Mesendoderm (in vitro differentiated cells): Measurements from ENCODE around the gene SPNS3.

Source experiments
- DNase-seq: peaks from one replicate; pipeline ENCODE4 v3.0.0; 2013
- H2AK5ac ChIP-seq: 2 replicates; pipeline ENCODE4 v1.6.1; 2013; ENCODE audit warnings: low read length, inconsistent platforms
- H2BK120ac ChIP-seq: 2 replicates; pipeline ENCODE4 v1.6.1; 2013; ENCODE audit warnings: low read depth, mild to moderate bottlenecking, low read length, moderate library complexity, mixed read lengths
- H2BK15ac ChIP-seq: replicated peaks from 2 replicates; pipeline ENCODE4 v1.6.1; 2013; ENCODE audit warnings: low read depth, mild to moderate bottlenecking, moderate library complexity
- H2BK5ac ChIP-seq: 2 replicates; pipeline ENCODE4 v1.6.1; 2013; ENCODE audit warnings: low read length, inconsistent platforms
- H3K18ac ChIP-seq: 2 replicates; pipeline ENCODE4 v1.6.1; 2013; ENCODE audit warnings: mild to moderate bottlenecking, low read length, mixed read lengths
- H3K23ac ChIP-seq: one replicate; pipeline ENCODE4 v1.6.1; 2013; ENCODE audit warnings: low read length
- H3K27ac ChIP-seq: 2 replicates; pipeline ENCODE4 v1.5.1; 2013; ENCODE audit warnings: low read depth, mild to moderate bottlenecking, inconsistent platforms, low read length, moderate library complexity
- H3K27me3 ChIP-seq: 2 replicates; pipeline ENCODE4 v1.6.1; 2013; ENCODE audit warnings: low read length, control low read depth, mild to moderate bottlenecking, inconsistent platforms; ENCODE audit not compliant: insufficient read depth, poor library complexity
- H3K36me3 ChIP-seq: 2 replicates; pipeline ENCODE4 v1.6.1; 2013; ENCODE audit warnings: low read length, inconsistent platforms; ENCODE audit not compliant: control insufficient read depth, insufficient read depth
- H3K4ac ChIP-seq: one replicate; pipeline ENCODE4 v1.6.1; 2013; ENCODE audit warnings: low read depth, mild to moderate bottlenecking, low read length, moderate library complexity
- H3K4me1 ChIP-seq: 2 replicates; pipeline ENCODE4 v1.6.1; 2013; ENCODE audit warnings: low read depth, low read length, inconsistent platforms; ENCODE audit not compliant: control insufficient read depth
- H3K4me2 ChIP-seq: 2 replicates; pipeline ENCODE4 v1.6.1; 2013; ENCODE audit warnings: low read length
- H3K4me3 ChIP-seq: 2 replicates; pipeline ENCODE4 v1.5.1; 2013; ENCODE audit warnings: mild to moderate bottlenecking, low read length
- H3K56ac ChIP-seq: one replicate; pipeline ENCODE4 v1.6.1; 2013; ENCODE audit warnings: low read length
- H3K79me1 ChIP-seq: 2 replicates; pipeline ENCODE4 v1.6.1; 2013; ENCODE audit warnings: low read length, inconsistent platforms
- H3K79me2 ChIP-seq: 2 replicates; pipeline ENCODE4 v1.6.1; 2013; ENCODE audit warnings: mild to moderate bottlenecking, low read length; ENCODE audit not compliant: control insufficient read depth, insufficient read depth
- H3K9ac ChIP-seq: 2 replicates; pipeline ENCODE4 v1.6.1; 2013; ENCODE audit warnings: low read length, inconsistent platforms
- H4K5ac ChIP-seq: one replicate; pipeline ENCODE4 v1.6.1; 2013; ENCODE audit warnings: low read length
- H4K8ac ChIP-seq: one replicate; pipeline ENCODE4 v1.6.1; 2013; ENCODE audit warnings: low read depth, mild to moderate bottlenecking, control low read depth, low read length, moderate library complexity
- WGBS: extraction: QIAGEN DNeasy Blood & Tissue Kit; methylation state at CpG from one replicate; pipeline ENCODE4 v1.1.7; 2013; ENCODE audit warnings: low lambda C conversion rate, missing lambda C conversion rate; ENCODE audit not compliant: insufficient coverage; ENCODE audit errors: extremely low coverage; 5-methylcytosine and 5-hydroxymethylcytosine counted together

The SPNS3 gene

GRCh38 chr17:4436381-4436780, 2.6 kb downstream of the SPNS3 start:
- no peak overlapping the region for H2BK120ac ChIP-seq
- no peak overlapping the region for H4K8ac ChIP-seq
- no peaks in the 10 kb centered on the region for H3K4me1 ChIP-seq
- no CpG with 5 or more reads among the region's 4 CpGs for WGBS
- no peak overlapping the region for H3K23ac ChIP-seq
- no peak overlapping the region for H3K4me3 ChIP-seq
- H3K79me2 ChIP-seq: no peaks in the 10 kb centered on the region
- no peaks in the 10 kb centered on the region for H3K36me3 ChIP-seq
- no peak overlapping the region for H3K27ac ChIP-seq
- no peaks in the 10 kb centered on the region for H3K27me3 ChIP-seq
- H3K18ac ChIP-seq: no peak overlapping the region
- no peaks in the 10 kb centered on the region for H3K79me1 ChIP-seq
- H4K5ac ChIP-seq: no peak overlapping the region
- H3K4me2 ChIP-seq: no peak overlapping the region
- no peak overlapping the region for H3K9ac ChIP-seq
- H2AK5ac ChIP-seq: no peak overlapping the region
- no peak overlapping the region for H2BK5ac ChIP-seq
- no peak overlapping the region for H2BK15ac ChIP-seq
- DNase-seq: no peak
- H3K4ac ChIP-seq: no peak overlapping the region
- no peak overlapping the region for H3K56ac ChIP-seq

GRCh38 chr17:4436846-4437245, 3.1 kb downstream of the SPNS3 start:
- Histone ChIP-seq H2AK5ac (no peak overlapping the region), H3K9ac (no peak overlapping the region), H3K27ac (no peak overlapping the region), H2BK5ac (no peak overlapping the region), H3K4me2 (no peak overlapping the region), H3K4ac (no peak overlapping the region), H3K4me1 (no peaks in the 10 kb centered on the region), H4K8ac (no peak overlapping the region), H3K4me3 (no peak overlapping the region), H3K56ac (no peak overlapping the region), H2BK15ac (no peak overlapping the region), H3K79me1 (no peaks in the 10 kb centered on the region), H3K27me3 (no peaks in the 10 kb centered on the region), H4K5ac (no peak overlapping the region), H3K36me3 (no peaks in the 10 kb centered on the region), H3K18ac (no peak overlapping the region), H3K79me2 (no peaks in the 10 kb centered on the region), H2BK120ac (no peak overlapping the region), H3K23ac (no peak overlapping the region)
- DNase-seq: no peak
- WGBS: no CpG with 5 or more reads among the region's 7 CpGs

GRCh38 chr17:4438162-4438944, 4.6 kb downstream of the SPNS3 start:
- Histone ChIP-seq H2BK15ac (no peak overlapping the region), H3K4me1 (no peaks in the 10 kb centered on the region), H3K79me2 (no peaks in the 10 kb centered on the region), H3K4me2 (no peak overlapping the region), H4K8ac (no peak overlapping the region), H2BK120ac (no peak overlapping the region), H3K27me3 (no peaks in the 10 kb centered on the region), H4K5ac (no peak overlapping the region), H3K23ac (no peak overlapping the region), H2BK5ac (no peak overlapping the region), H3K56ac (no peak overlapping the region), H3K4ac (no peak overlapping the region), H3K79me1 (no peaks in the 10 kb centered on the region), H3K9ac (no peak overlapping the region), H3K36me3 (no peaks in the 10 kb centered on the region), H2AK5ac (no peak overlapping the region), H3K4me3 (no peak overlapping the region), H3K27ac (no peak overlapping the region), H3K18ac (no peak overlapping the region)
- no peak for DNase-seq
- no CpG with 5 or more reads among the region's 17 CpGs for WGBS

- Histone ChIP-seq H3K4ac (no peak overlapping the region), H3K79me2 (no peaks in the 10 kb centered on the region), H3K18ac (no peak overlapping the region), H4K8ac (no peak overlapping the region), H3K4me1 (no peaks in the 10 kb centered on the region), H3K36me3 (no peaks in the 10 kb centered on the region), H2AK5ac (no peak overlapping the region), H4K5ac (no peak overlapping the region), H2BK5ac (no peak overlapping the region), H3K27me3 (no peaks in the 10 kb centered on the region), H2BK120ac (no peak overlapping the region), H2BK15ac (no peak overlapping the region), H3K56ac (no peak overlapping the region), H3K4me2 (no peak overlapping the region), H3K79me1 (no peaks in the 10 kb centered on the region), H3K4me3 (no peak overlapping the region), H3K23ac (no peak overlapping the region), H3K27ac (no peak overlapping the region), H3K9ac (no peak overlapping the region)
- no peak for DNase-seq
- no CpG with 5 or more reads among the region's 8 CpGs for WGBS
Measured at GRCh38 chr17:4440021-4440420, 6.3 kb downstream of the SPNS3 start.

- Histone ChIP-seq H4K5ac (no peak overlapping the region), H3K27ac (no peak overlapping the region), H3K79me2 (no peaks in the 10 kb centered on the region), H3K4me3 (no peak overlapping the region), H3K79me1 (no peaks in the 10 kb centered on the region), H3K23ac (no peak overlapping the region), H3K27me3 (no peaks in the 10 kb centered on the region), H3K36me3 (no peaks in the 10 kb centered on the region), H3K4me2 (no peak overlapping the region), H3K4me1 (no peaks in the 10 kb centered on the region), H4K8ac (no peak overlapping the region), H2BK15ac (no peak overlapping the region), H3K4ac (no peak overlapping the region), H3K56ac (no peak overlapping the region), H3K9ac (no peak overlapping the region), H2AK5ac (no peak overlapping the region), H3K18ac (no peak overlapping the region), H2BK120ac (no peak overlapping the region), H2BK5ac (no peak overlapping the region)
- no peak for DNase-seq
- no CpG with 5 or more reads among the region's 16 CpGs for WGBS
Measured at GRCh38 chr17:4440690-4441686, 7.2 kb downstream of the SPNS3 start.
